GM23248 (cell line): ENCODE results near the gene ZNF562. TPM values are rescaled to one million over a fixed set of nuclear protein-coding genes. Genes with fewer than 3 reads are reported as not detected.
"Not testable (repeated sequence)": the region's sequence is repeated elsewhere in the genome, so short reads cannot be mapped to it uniquely, and the experiment has no call there.

Experiments used
- DNase-seq: peaks from one replicate; pipeline ENCODE4 v3.0.0-alpha.2; 2015
- H2AFZ ChIP-seq: fragments of 200-600 bp; sonication (generic); 2 replicates; pipeline ENCODE4 v1.6.1; 2016; ENCODE audit warnings: antibody characterized with exemption
- H3F3A ChIP-seq: fragments of 200-600 bp; sonication (generic); 2 replicates; pipeline ENCODE4 v1.6.1; 2016; ENCODE audit warnings: mild to moderate bottlenecking, antibody characterized with exemption, mixed run types; ENCODE audit not compliant: insufficient read depth
- H3K27ac ChIP-seq: fragments of 200-600 bp; sonication (generic); 2 replicates; pipeline ENCODE4 v1.5.1; 2016; ENCODE audit warnings: mild to moderate bottlenecking
- H3K27me3 ChIP-seq: fragments of 200-600 bp; sonication (generic); replicated peaks from 2 replicates; pipeline ENCODE4 v1.6.1; 2016; ENCODE audit warnings: mild to moderate bottlenecking; ENCODE audit not compliant: insufficient read depth
- H3K36me3 ChIP-seq: fragments of 200-600 bp; sonication (generic); 2 replicates; pipeline ENCODE4 v1.6.1; 2016; ENCODE audit warnings: low read depth, mild to moderate bottlenecking
- H3K4me1 ChIP-seq: fragments of 200-600 bp; sonication (generic); 2 replicates; pipeline ENCODE4 v1.6.1; 2016; ENCODE audit warnings: mild to moderate bottlenecking; ENCODE audit not compliant: insufficient read depth
- H3K4me2 ChIP-seq: fragments of 200-600 bp; sonication (generic); one replicate; pipeline ENCODE4 v1.6.1; 2016; ENCODE audit warnings: mild to moderate bottlenecking; ENCODE audit not compliant: unreplicated experiment
- H3K4me3 ChIP-seq: fragments of 200-600 bp; sonication (generic); 2 replicates; pipeline ENCODE4 v1.5.1; 2016; ENCODE audit warnings: mild to moderate bottlenecking
- H3K79me2 ChIP-seq: fragments of 200-600 bp; sonication (generic); 2 replicates; pipeline ENCODE4 v1.6.1; 2016; ENCODE audit warnings: mild to moderate bottlenecking; ENCODE audit not compliant: insufficient read depth
- H3K9ac ChIP-seq: fragments of 200-600 bp; sonication (generic); 2 replicates; pipeline ENCODE4 v1.6.1; 2016; ENCODE audit warnings: mild to moderate bottlenecking
- H3K9me2 ChIP-seq: fragments of 200-600 bp; sonication (generic); 2 replicates; pipeline ENCODE4 v1.6.1; 2016; ENCODE audit warnings: mixed run types, mild to moderate bottlenecking, moderate library complexity; ENCODE audit not compliant: insufficient read depth
- H3K9me3 ChIP-seq: fragments of 200-600 bp; sonication (generic); one replicate; pipeline ENCODE4 v1.6.1; 2017; ENCODE audit warnings: low read depth
- H4K20me1 ChIP-seq: fragments of 200-600 bp; sonication (generic); 2 replicates; pipeline ENCODE4 v1.6.0; 2016; ENCODE audit not compliant: insufficient read depth
- EZH2 ChIP-seq: fragments of 200-600 bp; sonication (generic); IDR thresholded peaks from 2 replicates; pipeline ENCODE4 v1.6.1; 2018; ENCODE audit warnings: antibody characterized with exemption, mild to moderate bottlenecking; ENCODE audit not compliant: insufficient read depth, poor library complexity, severe bottlenecking
- EZH2phosphoT487 ChIP-seq: fragments of 200-600 bp; sonication (generic); IDR thresholded peaks from 2 replicates; pipeline ENCODE4 v1.6.1; 2018; ENCODE audit warnings: antibody characterized with exemption, moderate library complexity, mild to moderate bottlenecking, low read depth; ENCODE audit not compliant: insufficient read depth
- WGBS, 2 experiments: methylation state at CpG; one replicate each; pipeline ENCODE4 v1.1.6; 2015 to 2017; ENCODE audit warnings: low lambda C conversion rate in 2 of 2, low coverage in 1 of 2; ENCODE audit errors: missing lambda C conversion rate in 2 of 2; 5-methylcytosine and 5-hydroxymethylcytosine counted together
- in situ Hi-C: fragments of 300-500 bp; cut with MboI; formaldehyde crosslinking; loops from 2 replicates; pipeline ENCODE4 v1.15.0; 2020
- polyA plus RNA-seq: library from polyadenylated mRNA; unstranded; fragments of >200 nt; fragmentation: Nextera tagmentation; extraction: Ambion mirVana; gene quantifications from 2 replicates; pipeline ENCODE4 v1.2.1, GENCODE V29; 2016
- total RNA-seq: library from RNA; depleted of rRNA; stranded (reverse); fragments of >200 nt; shearing (Covaris generic); gene quantifications from 2 replicates; pipeline ENCODE4 v1.2.3, GENCODE V29; 2014

The ZNF562 gene
- total and polyA plus RNA-seq, 2 experiments from 2014 or later = 7.2 to 17.5 TPM

DNA sequence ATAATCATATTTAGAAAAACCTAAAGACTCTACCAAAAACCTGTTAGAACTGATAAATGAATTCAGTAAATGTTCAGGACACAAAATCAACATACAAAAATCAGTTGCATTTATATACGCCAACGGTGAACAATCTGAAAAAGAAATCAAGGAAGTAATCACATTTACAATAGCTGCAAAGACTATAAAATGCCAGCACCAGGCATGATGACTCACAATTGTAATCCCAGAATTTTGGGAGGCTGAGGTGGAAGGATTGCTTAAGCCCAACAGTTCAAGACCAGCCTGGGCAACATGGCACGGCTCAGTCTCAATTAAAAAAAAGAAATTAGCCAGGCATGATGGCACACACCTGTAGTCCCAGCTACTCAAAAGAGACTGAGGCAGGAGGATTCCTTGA, 7.0 kb downstream of the ZNF562 start:
- no peak overlapping the region for H3K4me3 ChIP-seq
- H3K27ac ChIP-seq = no peak overlapping the region
- H4K20me1 ChIP-seq = no peaks in the 10 kb centered on the region
- peaks cover 15% of the 10 kb centered on the region; the same call in 1 of the 2 replicates for H3K36me3 ChIP-seq
- 96 to 97% methylated on average over 3 of the region's 3 CpGs for WGBS, 2 experiments
- H3F3A ChIP-seq = peaks cover 5% of the 10 kb centered on the region; the same call in 1 of the 2 replicates
- no peak overlapping the region for H2AFZ ChIP-seq
- TF ChIP-seq EZH2 = no peak
- TF ChIP-seq EZH2phosphoT487 = no peak
- peaks cover 2% of the 10 kb centered on the region for H3K9me3 ChIP-seq
- H3K79me2 ChIP-seq = peaks cover 100% of the 10 kb centered on the region
- H3K27me3 ChIP-seq = no peaks in the 10 kb centered on the region
- H3K4me2 ChIP-seq = no peak overlapping the region
- no peaks in the 10 kb centered on the region for H3K9me2 ChIP-seq
- H3K4me1 ChIP-seq = no peaks in the 10 kb centered on the region
- in situ Hi-C loops = no loop called here
- H3K9ac ChIP-seq = no peak overlapping the region
- DNase-seq = no peak

DNA sequence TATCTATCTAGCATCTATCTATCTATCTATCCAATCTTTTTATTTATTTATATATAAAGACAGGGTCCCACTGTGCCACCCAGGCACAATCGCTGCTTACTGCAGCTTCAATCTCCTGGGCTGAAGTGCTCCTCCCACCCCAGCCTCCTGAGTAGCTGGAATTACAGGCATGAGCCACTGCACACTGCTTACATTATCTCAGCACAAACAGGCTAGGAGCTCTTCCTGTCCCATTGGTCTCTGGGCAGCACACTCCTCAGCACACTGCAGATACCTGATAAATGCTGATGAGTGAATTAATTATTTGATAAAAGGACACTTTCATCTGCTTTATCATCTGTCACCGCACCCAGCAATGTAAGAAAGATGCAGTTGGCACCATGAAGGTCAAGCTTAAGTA, 16.1 kb downstream of the ZNF562 start:
- TF ChIP-seq EZH2phosphoT487 (no peak), EZH2 (no peak)
- Histone ChIP-seq H3K4me3 (no peak overlapping the region), H3K9me2 (no peaks in the 10 kb centered on the region), H4K20me1 (no peaks in the 10 kb centered on the region; the same call in 1 of the 2 replicates), H3K27ac (no peak overlapping the region), H3K79me2 (peaks cover 99% of the 10 kb centered on the region), H3K36me3 (peaks cover 31% of the 10 kb centered on the region), H3K27me3 (no peaks in the 10 kb centered on the region), H3K9me3 (no peaks in the 10 kb centered on the region), H3K4me2 (no peak overlapping the region), H3F3A (no peaks in the 10 kb centered on the region), H3K9ac (no peak overlapping the region), H2AFZ (no peak overlapping the region), H3K4me1 (no peaks in the 10 kb centered on the region)
- in situ Hi-C loops = no loop called here
- 97% methylated on average over 2 of the region's 2 CpGs for WGBS, 2 experiments
- no peak for DNase-seq

- H3K4me1 ChIP-seq, H4K20me1 ChIP-seq, H3K4me3 ChIP-seq, H3F3A ChIP-seq, H3K27ac ChIP-seq, H2AFZ ChIP-seq, DNase-seq, H3K4me2 ChIP-seq, H3K27me3 ChIP-seq, H3K9ac ChIP-seq, H3K9me2 ChIP-seq, in situ Hi-C loops, H3K9me3 ChIP-seq: not testable (repeated sequence)
- peaks cover 69% of the 10 kb centered on the region for H3K36me3 ChIP-seq
- WGBS, 2 experiments = 98% methylated on average over 5 of the region's 5 CpGs
- H3K79me2 ChIP-seq = peaks cover 98% of the 10 kb centered on the region
Observed at GRCh38 chr19:9653066-9653555, 21.8 kb downstream of the ZNF562 start.

DNA sequence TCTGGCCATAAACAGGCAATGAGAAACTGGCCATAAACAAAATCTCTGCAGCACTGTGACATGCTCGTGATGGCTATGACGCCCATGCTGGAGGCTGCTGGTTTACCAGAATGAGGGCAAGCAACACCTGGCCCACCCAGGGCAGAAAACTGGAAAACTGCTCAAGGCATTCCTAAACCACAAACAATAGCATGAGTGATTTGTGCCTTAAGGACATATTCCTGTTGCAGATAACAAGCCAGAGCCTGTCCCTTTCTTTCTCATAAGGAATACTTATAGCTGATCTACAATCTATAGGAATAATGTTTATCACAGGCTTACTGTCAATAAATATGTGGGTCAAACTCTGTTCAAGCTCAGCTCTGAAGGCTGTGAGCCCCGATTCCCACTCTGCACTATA, 23.4 kb downstream of the ZNF562 start:
- H3K9ac ChIP-seq, H3K9me2 ChIP-seq, H4K20me1 ChIP-seq, H2AFZ ChIP-seq, H3K27ac ChIP-seq, in situ Hi-C loops, H3K4me1 ChIP-seq, H3F3A ChIP-seq, H3K4me3 ChIP-seq, H3K27me3 ChIP-seq, DNase-seq, H3K9me3 ChIP-seq, H3K4me2 ChIP-seq: not testable (repeated sequence)
- peaks cover 98% of the 10 kb centered on the region for H3K79me2 ChIP-seq
- 98 to 99% methylated on average over 3 of the region's 3 CpGs for WGBS, 2 experiments
- H3K36me3 ChIP-seq = peaks cover 70% of the 10 kb centered on the region

DNA sequence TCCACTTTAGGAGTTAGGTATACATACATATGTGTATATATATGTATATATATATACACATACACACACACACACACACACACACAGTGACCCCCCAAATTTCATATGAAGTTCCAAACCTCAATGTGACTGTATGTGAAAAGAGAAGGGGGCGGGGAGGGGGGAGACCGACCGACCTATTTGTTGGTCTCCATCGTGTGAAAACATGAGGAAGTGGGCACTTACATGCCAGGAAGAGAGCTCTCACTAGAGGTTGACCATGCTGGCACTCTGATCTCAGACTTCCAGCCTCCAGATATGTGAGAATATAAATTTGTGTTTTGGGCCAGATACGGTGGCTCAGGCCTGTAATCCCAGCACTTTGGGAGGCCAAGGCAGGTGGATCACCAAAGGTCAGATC, 24.6 kb downstream of the ZNF562 start:
- in situ Hi-C loops = no loop called here
- no peaks in the 10 kb centered on the region for H3K27me3 ChIP-seq

More for the DNA sequence above, 24.6 kb downstream of the ZNF562 start:
- Histone ChIP-seq H3K4me3 (no peak overlapping the region), H3F3A (peaks cover 9% of the 10 kb centered on the region; the same call in 1 of the 2 replicates), H3K4me1 (no peaks in the 10 kb centered on the region), H3K79me2 (peaks cover 98% of the 10 kb centered on the region), H3K36me3 (peaks cover 61% of the 10 kb centered on the region), H3K9me2 (no peaks in the 10 kb centered on the region), H3K9ac (no peak overlapping the region), H3K4me2 (no peak overlapping the region), H3K27ac (no peak overlapping the region), H4K20me1 (no peaks in the 10 kb centered on the region), H2AFZ (no peak overlapping the region), H3K9me3 (no peaks in the 10 kb centered on the region)
- WGBS, 2 experiments = 91 to 99% methylated on average over 5 of the region's 5 CpGs
- DNase-seq = no peak
- TF ChIP-seq EZH2 (no peak), EZH2phosphoT487 (no peak)
